Tongue (tissue), 2 donors: ENCODE results near the gene POLR1H. TPM values are rescaled to one million over a fixed set of nuclear protein-coding genes. Genes with fewer than 3 reads are reported as not detected.
"Not testable (repeated sequence)": the region's sequence is repeated elsewhere in the genome, so short reads cannot be mapped to it uniquely, and the experiment has no call there.

ENCODE experiments used
- DNase-seq: peaks from one replicate; pipeline ENCODE4 v3.0.0-alpha.2; 2015
- total RNA-seq: library from RNA; depleted of rRNA; stranded (reverse); fragments of >200 nt; gene quantifications from one replicate; pipeline ENCODE4 v1.2.3, GENCODE V29; 2014

POLR1H gene, protein sequence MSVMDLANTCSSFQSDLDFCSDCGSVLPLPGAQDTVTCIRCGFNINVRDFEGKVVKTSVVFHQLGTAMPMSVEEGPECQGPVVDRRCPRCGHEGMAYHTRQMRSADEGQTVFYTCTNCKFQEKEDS
- total RNA-seq = 12.5 TPM

DNA sequence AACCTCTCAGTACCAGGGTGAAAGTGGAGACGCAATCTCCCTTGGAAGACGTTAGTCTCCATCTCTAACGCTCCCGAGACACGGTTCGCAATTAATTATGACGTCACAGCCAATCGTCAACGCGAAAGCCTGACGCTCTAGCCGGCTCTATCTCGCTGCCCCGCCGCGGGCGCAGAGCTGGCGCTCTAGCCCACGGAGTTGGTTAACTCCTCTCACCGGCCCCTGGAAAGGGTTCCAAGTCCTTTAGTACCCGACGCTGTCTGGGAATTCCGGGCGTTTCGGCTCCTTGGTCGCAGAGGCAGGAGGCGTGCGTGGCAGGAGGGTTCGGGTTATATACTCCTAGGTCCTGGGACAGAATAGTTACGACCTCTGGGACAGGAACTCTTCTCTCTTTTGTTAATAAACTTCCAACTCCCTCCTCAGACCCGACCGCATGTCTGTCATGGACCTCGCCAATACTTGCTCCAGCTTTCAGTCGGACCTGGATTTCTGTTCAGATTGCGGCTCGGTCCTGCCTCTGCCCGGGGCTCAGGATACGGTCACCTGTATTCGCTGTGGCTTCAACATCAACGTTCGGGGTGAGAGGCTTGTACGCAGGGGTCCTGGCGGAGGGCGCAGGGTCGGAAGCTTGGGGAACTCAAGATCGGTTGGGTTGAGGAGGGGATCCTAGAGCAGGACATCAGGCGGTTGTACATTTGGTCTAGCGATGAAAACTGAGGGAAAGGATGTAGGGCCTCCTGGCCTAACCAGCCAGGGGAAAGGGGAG, at the start of gene POLR1H:
TSS of gene POLR1H (plus strand) at position 174 of the 766 bp plus-strand sequence. CDS start at position 434, 260 bp downstream.
- peak; percentile 99 for DNase-seq

DNA sequence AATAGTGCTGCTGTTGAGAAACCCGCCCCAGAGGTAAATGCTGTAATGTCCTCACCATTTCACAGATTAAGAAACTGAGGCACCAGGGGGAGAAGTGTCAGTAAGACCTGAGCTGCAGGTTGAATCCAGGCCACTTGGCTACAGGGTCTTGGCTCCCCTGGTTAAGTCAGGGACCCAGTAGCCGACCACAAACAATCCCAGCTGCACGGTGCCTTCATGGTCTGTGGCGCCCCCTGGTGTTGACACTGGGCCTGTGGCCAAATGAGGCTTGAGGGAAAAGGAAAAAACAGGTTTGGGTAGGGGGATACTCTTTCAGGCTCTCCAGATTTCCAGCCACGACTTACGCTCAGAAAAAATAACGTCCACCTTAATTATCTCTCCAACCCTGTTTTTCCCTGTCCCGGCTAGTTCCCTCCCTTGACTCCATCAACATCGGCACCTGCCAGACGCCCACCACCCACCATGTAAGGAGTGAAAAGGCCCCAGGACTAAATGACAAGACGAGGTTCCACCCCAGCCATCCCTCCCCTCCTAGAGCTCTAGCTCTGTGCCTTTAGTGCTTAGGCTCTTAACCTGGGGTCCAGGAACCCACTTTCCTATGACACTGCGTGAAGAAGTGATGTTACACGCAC, 47.7 kb upstream of the POLR1H start:
- DNase-seq = peak; percentile 12

DNA sequence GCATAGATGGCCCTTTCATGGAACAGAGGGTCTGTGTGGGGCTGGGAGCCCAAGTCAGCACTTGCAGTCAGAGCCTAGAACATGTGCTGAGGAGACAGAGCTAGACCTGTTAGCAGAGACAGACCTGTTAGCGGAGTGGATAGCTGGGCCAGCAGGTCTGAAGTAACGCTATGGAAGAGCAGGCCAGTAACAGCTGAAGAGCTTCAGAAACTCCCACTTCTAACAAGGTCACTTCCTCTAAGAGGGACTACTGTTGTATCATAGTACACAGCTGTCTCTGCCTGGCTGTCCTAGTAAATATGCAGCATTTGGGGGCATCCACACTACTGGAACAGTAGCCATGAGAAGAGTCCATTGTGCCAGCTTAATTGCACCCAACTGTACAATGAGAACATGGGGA, 41.2 kb upstream of the POLR1H start:
- no peak for DNase-seq

DNA sequence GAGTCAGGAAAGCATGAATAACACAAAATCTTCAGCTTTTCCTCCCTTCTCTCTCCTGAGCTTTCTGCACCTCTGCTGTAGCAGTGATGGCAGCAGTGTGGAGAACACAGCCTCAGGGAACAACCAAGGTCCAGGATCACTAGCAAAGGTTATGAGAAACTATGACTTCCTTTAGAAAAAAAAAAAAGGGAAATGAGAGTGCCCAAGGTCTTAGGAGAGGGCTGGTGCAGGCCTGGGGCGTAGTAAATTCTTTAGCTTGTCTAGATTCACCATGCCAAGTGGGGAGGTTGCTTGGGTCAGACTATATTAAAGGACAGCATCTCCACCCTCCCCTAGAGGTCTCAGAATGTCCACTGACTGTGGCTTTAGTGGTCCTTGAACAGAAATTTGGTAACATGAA, 40.4 kb upstream of the POLR1H start:
- DNase-seq = no peak

DNA sequence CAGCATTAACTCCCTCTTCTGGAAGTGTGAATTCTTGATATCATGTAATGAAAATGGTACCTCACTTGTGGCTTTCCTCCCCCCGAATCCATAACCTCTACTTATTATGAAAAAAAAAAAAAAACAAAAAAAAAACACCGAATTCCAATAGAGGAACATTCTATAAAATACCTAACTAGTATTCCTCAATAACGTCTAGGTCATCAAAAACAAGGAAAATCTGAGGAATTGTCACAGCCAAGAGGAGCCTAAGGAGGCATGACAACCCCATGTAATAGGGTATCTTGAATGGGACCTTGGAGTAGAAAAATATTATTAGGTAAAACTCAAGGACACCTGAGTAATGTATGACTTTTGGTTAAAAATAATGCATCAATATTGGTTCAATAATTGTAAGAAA, 38.9 kb upstream of the POLR1H start:
- DNase-seq = no peak

DNA sequence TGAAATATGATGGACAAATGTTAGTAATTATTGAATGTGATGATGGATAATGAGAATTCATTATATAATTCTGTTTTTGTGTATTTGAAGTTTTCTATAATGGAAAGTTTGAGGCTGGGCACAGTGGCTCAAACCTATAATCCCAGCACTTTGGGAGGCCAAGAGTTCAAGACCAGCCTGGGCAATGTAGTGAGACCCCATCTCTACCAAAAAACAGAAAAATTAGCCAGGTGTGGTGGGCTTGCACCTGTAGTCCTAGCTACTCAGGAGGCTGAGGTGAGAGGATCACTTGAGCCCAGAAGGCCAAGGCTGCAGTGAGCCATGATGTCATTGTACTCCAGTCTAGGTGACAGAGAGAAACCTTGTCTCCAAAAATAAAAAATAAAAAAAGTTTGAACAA, 38.4 kb upstream of the POLR1H start:
- DNase-seq = not testable (repeated sequence)

DNA sequence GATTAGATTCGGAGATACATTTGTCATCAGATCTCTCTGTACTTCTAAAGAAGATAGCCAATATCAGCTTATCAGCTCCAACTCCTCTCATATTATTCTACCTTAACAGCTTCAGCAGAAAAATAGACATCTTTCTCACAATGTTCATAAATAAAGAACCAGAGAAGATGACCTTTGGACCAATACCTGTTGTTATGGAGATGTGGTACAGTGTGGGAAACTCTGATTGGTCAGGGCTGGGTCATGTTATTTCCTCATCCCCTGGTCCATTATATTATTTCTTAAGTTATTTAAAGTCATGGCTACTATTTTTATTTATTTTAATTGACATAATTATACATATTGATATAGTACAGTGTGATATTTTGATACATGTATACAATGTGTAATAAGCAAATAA, 35.9 kb upstream of the POLR1H start:
- DNase-seq = no peak

DNA sequence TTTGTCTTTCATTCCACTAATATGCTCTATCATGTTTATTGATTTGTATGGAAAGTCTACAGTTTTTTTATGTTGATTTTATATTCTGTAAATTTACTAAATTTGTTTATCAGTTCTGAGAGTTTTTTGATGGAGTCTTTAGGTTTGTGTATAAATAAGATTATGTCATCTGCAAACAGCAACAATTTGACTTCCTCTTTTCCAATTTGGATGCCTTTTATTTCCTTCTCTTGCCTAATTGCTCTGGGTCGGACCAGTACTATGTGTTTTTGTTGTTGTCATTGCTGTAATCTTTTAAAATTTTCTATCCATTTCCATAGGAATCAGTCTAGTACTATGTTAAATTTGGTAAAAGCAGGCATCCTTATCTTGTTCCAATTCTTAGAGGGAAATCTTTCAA, 31.5 kb upstream of the POLR1H start:
- DNase-seq = no peak

DNA sequence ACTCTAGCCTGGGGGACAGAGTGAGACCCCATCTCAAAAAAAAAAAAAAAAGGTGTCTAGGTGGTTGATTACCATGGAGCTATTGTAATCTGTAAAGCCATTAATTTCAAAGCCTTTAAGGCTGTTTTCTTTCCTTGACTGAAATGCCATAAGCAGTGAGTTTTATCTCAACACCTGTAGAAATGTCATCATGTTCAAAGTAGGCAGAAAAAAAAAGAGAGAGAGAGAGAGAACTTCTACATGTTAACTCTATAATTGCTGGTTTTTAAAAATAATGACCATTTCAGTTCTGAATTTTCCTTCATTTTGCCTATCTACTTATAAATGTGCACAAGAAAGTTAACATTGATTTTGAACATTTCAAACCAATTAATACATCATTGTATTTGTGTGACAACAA, 29.7 kb upstream of the POLR1H start:
- no peak for DNase-seq

DNA sequence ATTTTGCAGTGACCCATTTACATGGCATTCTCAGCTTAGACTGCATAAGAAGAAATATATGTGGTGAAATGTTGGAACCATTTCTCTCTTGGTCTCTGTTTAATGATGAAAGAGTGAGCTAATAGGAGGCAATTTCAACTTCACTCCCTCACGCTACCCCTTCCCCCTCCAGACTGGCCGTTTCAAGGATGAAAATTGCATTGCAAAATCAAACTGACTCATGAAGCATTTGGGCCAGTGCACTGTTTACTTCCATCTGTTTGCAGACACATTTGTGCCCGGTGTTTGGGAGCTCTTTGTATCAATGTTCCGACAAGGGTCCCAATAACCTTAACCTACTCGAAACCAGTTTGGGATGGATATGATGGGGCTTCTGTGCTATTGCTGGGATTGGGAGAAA, 27.6 kb upstream of the POLR1H start:
- DNase-seq = not testable (repeated sequence)

DNA sequence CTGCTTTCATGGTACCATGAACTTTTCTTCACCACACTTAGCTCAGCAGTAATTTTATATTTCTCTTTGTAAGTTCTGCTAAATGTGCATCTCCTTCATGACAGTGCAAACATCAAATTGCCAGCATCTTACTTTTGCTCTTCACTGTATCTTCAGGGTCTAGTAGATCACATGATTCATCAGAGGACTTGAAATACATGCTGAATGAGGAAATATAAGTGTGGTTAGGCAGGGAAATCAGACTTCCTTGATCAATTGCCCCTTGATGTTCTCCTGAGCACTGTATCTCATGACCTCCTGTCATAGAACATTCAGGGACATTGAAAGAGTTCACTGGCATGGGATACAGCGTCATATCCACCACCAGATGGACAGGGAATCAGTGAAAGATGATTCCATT, 25.3 kb upstream of the POLR1H start:
- no peak for DNase-seq

DNA sequence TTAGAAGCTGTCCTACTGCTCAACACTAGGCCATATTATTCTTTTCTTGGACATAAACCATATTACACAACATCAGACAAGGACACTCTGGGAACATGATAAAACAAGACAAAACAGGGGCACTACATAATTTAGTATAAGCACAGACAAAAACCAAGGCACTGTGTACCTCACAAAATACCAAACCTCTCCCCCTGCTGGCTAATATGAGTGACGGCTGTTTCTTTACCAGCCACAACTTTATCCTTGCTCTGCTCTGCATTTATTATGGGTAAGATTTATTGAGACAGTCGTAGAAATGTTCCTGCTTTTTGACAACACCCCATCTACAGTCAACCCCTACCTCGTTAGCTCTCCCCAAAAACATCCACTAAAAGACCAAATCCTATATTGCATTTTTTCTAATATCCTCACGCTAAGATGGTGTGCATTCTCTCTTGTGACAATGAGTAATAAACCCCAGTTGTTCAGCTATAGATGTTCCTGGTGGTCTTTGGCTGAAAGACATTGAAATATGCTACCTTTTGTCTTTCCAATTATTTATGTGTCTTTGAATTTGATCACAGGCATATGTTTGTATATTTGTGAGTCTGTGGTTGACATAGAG, 23.8 kb upstream of the POLR1H start:
- DNase-seq = peak; percentile 6

DNA sequence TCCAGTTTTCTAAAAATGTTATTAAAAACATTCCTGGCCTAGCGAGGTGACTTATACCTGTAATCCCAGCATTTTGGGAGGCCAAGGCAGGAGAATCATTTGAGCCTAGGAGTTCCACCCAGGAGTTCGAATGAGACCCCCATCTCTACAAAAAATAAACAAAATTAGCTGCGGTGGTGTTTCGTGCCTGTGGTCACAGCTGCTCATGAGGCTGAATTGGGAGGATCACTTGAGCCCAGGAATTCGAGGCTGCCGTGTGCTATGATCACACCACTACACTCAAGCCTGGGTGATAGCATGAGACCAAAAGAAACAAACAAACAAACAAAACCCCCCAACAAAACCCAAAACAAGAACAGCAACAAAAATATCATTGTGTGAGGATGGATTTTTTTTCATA, 19.8 kb upstream of the POLR1H start:
- DNase-seq = no peak

DNA sequence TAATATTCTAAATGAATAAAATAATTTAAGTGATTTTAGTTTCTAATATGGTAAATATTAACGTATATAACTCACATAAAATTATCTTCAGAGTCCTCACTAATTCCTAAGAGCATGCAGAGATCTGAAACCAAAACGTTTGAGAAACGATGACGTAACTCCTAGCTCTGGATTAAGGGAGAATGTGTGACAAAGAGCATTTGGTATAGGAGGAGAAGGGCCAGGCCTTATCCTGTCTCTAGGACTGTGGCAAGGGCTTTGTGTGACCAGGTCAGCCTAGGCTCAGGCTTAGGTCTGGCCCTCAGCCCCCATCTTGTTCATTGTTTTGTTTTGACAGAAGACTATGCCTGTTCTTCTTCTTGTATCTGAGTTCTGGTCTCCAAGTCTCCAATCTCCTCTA, 19.2 kb upstream of the POLR1H start:
- no peak for DNase-seq

DNA sequence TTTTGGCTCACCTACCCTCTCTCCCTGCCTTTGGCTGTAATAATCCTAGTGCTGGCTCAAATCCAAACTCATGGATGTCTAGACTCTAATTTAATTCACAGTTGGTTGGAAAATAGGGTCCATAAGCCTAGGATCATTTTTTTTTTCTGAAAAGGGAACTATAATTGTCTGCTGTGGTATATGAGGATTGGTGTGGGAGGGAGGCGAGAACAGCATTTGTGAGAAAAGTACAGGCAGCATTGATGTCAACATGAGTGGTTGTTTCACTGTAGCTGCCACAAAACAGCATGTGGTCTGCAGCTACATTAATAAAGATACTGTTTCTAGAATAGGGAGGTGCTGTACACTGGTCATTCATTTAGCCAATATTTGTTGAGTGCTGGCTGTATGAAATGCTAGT, 18.6 kb upstream of the POLR1H start:
- no peak for DNase-seq

DNA sequence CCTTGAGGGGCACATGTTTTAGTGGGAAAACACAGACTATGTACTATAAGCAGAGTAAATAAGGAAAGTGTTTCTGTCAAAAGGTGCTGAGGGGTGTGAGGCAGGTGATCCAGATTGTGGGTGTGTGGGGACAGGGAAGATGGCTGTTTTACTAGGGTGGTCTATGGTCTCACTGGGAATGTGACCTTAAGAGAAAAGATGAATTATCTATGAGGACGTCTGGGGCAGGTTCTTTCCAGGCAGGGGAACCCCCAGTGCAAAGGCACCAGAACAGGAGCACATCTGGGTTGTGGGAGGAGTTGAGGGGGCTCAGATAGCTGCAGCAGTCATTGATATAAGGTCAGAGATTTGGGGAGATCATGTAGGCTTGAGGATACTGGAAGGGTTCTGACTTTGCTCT, 18.2 kb upstream of the POLR1H start:
- DNase-seq = no peak

DNA sequence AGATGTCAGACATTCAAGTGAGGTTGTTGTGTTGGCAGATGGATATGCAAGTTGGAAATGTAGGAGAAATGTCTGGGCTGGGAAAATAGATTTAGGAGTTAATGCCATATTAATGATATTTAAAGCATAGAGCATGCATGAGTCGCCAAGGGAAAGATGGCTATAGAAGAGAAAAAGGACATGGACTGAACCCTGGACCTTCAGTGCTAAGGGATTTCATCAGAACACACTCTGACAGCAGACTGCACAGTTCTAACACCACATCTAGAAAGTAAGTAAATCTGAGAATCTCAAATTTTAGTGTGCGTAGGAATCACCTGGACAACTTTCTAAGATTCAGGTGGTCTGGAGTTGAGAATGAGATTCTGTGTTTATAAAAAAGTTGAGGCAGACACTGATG, 17.3 kb upstream of the POLR1H start:
- no peak for DNase-seq

DNA sequence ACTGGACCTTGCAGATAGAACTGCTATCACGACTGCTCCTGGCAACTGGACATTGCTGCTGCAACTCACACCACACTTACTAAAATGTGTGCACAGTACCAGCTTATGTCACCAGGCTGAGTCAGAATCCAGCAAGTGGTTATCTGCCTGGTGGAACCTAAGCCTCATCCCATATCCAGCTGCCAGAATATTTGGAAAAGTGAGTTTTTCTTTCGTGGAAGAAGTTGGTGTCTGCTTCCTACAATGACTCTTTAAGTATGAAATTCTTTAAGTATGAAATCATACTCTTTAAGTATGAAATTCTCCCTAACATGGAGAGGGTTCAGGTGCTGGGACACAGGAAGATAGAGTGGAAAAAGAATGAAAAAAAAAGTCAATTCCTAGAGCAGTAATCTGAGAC, 16.4 kb upstream of the POLR1H start:
- DNase-seq = no peak

DNA sequence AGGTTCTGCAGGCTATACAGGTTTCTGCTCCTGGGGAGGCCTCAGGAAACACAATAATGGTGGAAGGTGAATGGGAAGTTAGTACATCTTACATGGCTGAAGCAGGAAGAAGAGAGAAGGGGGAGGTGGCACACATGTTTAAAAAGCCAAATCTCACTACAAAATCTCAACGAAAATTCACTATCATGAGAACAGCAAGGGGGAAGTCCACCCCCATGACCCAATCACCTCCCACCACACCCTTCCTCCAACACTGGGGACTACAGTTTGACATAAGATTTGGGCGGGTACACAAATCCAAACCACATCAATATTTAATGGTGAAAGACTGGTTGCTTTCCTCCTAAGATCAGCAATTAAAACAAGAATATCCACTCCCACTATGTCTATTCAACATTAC, 13.8 kb upstream of the POLR1H start:
- no peak for DNase-seq

DNA sequence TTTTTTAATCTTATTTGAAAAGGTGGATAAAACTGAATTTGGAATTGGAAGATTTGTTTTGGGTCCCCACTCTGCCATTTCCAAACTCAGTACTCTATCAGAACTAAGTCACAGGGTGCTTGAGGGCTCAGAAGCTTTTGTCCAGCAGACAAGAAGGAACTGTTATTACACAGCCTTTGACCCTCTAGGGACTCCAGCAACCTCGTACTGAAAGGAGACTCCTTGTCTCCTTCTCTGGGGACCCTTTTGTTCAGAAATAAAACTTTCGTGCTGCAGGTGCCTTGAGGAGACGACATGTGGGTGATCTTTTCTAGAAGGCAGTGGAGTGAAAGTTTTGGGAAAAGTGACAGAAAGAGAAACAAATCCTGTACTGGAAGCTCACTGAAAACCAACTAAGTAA, 7.4 kb upstream of the POLR1H start:
- DNase-seq = no peak

DNA sequence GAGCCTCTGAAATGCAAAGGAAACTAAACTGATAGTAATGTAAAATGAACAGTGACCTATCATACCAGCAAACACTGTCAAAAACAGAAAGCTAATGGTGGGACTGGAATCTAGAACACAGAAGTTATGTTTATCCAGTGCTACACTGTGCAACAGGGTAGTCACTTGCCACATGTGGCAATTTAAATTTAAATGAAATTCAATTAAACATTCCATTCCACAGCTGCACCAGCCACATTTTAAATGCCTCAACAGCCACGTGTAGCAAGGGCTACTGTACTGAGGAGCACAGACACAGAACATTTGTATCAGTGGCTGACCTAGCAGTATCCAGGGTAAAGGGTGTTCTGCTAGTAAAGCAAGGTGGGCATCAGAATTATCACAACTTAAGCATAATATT, 5.6 kb upstream of the POLR1H start:
- no peak for DNase-seq

DNA sequence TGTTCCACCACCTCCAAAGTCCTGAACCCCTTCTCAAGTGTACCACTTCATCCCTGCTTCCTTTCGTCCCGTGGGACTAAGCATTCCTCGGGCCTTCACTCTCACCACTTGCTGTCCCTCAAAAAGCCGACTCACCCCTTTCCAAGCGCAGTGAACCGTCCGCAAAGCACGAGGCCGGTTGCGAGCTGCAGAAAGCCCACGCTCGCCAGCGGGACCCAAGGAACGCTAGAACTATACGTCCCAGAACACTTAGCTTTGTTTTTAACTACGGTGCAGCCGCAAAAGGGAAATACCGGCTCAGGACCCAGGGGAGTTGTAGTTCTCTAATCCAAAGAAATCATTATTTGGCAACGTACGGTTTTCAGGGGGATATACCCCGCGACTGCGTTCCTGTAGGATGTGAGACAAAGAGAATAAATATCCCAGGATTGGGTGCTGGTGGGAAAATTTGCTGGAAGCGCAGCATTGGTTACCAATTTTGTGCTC, 416 bp upstream of the POLR1H start:
- DNase-seq = no peak

DNA sequence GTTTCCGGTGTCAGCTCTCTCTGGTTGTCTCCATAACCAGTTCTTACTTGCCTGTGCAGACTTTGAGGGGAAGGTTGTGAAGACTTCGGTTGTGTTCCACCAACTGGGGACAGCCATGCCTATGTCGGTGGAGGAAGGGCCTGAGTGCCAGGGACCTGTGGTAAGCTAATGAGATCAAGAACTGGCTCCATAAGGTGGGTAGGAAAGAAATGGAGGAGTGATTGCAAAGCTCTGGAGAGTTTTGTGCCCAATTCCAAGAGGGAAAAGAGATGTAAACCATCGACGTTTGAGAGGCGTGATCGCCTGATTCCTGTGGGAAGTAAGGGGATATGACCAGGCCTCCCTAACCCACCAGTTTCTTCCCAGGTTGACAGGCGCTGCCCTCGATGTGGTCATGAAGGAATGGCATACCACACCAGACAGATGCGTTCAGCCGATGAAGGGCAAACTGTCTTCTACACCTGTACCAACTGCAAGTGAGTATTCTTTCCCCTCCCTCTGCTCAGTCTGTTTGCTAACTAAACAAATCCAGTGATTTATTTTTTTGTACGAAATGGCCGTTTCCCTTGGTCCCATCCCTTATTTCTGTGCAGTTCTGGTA, 893 bp downstream of the POLR1H start:
- no peak for DNase-seq
